H1 (cell line): ENCODE measurements around the gene CPPED1. TPM values are rescaled to one million over a fixed set of nuclear protein-coding genes. Genes with fewer than 3 reads are reported as not detected.

Experiments
- CTCF ChIA-PET: fragments of 300-600 bp; sonication (Branson Sonifier 250); formaldehyde crosslinking; loops from one replicate; lab custom pipeline; 2021; ENCODE audit not compliant: partially characterized antibody; lab: Charles Lee
- POLR2A ChIA-PET: fragments of 300-600 bp; sonication (Branson Sonifier 250); formaldehyde crosslinking; loops from one replicate; lab custom pipeline; 2021; ENCODE audit warnings: inconsistent platforms; ENCODE audit not compliant: partially characterized antibody; lab: Charles Lee
- DNase-seq, 2 experiments: peaks; one replicate each; pipeline versions ENCODE4 v3.0.0 to v3.0.0-alpha.2; 2010 to 2022; ENCODE audit warnings: low spot score in 2 of 2, low read depth in 1 of 2, mixed read lengths in 1 of 2
- FAIRE-seq: peaks from 2 replicates; lab custom pipeline; 2011; peaks lifted over from hg19 to GRCh38; lab: Jason Lieb, UNC
- H2AFZ ChIP-seq: 2 replicates; pipeline ENCODE4 v1.8.1; 2012; ENCODE audit warnings: low read length, inconsistent platforms
- H2AK5ac ChIP-seq: 2 replicates; pipeline ENCODE4 v1.6.1; 2013; ENCODE audit warnings: low read depth, low read length
- H2BK120ac ChIP-seq: replicated peaks from 2 replicates; pipeline ENCODE3; 2013; ENCODE audit warnings: low read depth, low read length, inconsistent platforms
- H2BK12ac ChIP-seq: 2 replicates; pipeline ENCODE4 v1.6.1; 2013; ENCODE audit warnings: low read depth, low read length
- H2BK15ac ChIP-seq: 2 replicates; pipeline ENCODE4 v1.6.1; 2013; ENCODE audit warnings: low read length
- H2BK20ac ChIP-seq: 2 replicates; pipeline ENCODE4 v1.6.1; 2013; ENCODE audit warnings: low read length
- H2BK5ac ChIP-seq: 2 replicates; pipeline ENCODE4 v1.6.1; 2013; ENCODE audit warnings: low read depth, low read length
- H3K14ac ChIP-seq: 2 replicates; pipeline ENCODE4 v1.6.1; 2013; ENCODE audit warnings: inconsistent platforms; ENCODE audit not compliant: insufficient read length
- H3K18ac ChIP-seq: 2 replicates; pipeline ENCODE4 v1.6.1; 2013; ENCODE audit warnings: low read length; ENCODE audit errors: extremely low read depth
- H3K23ac ChIP-seq: 2 replicates; pipeline ENCODE4 v1.6.1; 2013; ENCODE audit warnings: inconsistent platforms; ENCODE audit not compliant: insufficient read length
- H3K23me2 ChIP-seq: 2 replicates; pipeline ENCODE4 v1.6.1; 2013; ENCODE audit warnings: low read depth, low read length
- H3K27ac ChIP-seq: 2 replicates; pipeline ENCODE4 v1.6.1; 2011; ENCODE audit warnings: low read depth, low read length, inconsistent platforms
- H3K27me3 ChIP-seq, 4 experiments: replicated peaks in 1 of 4; 1 replicate in 1 of 4; 2 replicates in 3 of 4; pipeline versions ENCODE4 v1.6.1 to v1.8.1; 2011 to 2013; ENCODE audit warnings: low read length in 3 of 4, mild to moderate bottlenecking in 3 of 4, inconsistent platforms in 2 of 4, mixed read lengths in 2 of 4, moderate library complexity in 1 of 4; ENCODE audit not compliant: control insufficient read depth in 3 of 4, insufficient read depth in 3 of 4; ENCODE audit errors: extremely low read depth in 1 of 4
- H3K36me3 ChIP-seq, 4 experiments: 2 replicates each; pipeline versions ENCODE4 v1.6.1 to v1.8.1; 2011 to 2013; ENCODE audit warnings: mild to moderate bottlenecking in 4 of 4, low read length in 3 of 4, moderate library complexity in 2 of 4, control low read depth in 1 of 4, inconsistent platforms in 1 of 4; ENCODE audit not compliant: insufficient read depth in 4 of 4, control insufficient read depth in 2 of 4
- H3K4ac ChIP-seq: replicated peaks from 2 replicates; pipeline ENCODE3; 2013; ENCODE audit warnings: low read length, low read depth, mixed read lengths, inconsistent platforms; ENCODE audit not compliant: insufficient read length
- H3K4me1 ChIP-seq, 4 experiments: replicated peaks in 1 of 4; 1 replicate in 1 of 4; 2 replicates in 3 of 4; pipeline versions ENCODE4 v1.6.1 to v1.8.1; 2011 to 2013; ENCODE audit warnings: low read length in 3 of 4, inconsistent platforms in 2 of 4, mixed read lengths in 1 of 4; ENCODE audit not compliant: insufficient read depth in 4 of 4, control insufficient read depth in 3 of 4
- H3K4me2 ChIP-seq, 2 experiments: 2 replicates each; pipeline versions ENCODE4 v1.6.1 to v1.8.1; 2011 to 2013; ENCODE audit warnings: low read depth in 2 of 2, low read length in 2 of 2, control low read depth in 1 of 2, inconsistent platforms in 1 of 2, mild to moderate bottlenecking in 1 of 2; ENCODE audit not compliant: insufficient read depth in 1 of 2
- H3K4me3 ChIP-seq, 4 experiments: fragments of 200-600, 300-600 bp in 1 of 4; sonication (generic), shearing (Covaris generic), sonication (Bioruptor Twin) in 1 of 4; 2 replicates each; pipeline versions ENCODE4 v1.5.1 to v1.8.1; 2011 to 2016; ENCODE audit warnings: low read length in 4 of 4, low read depth in 3 of 4, control low read depth in 2 of 4, inconsistent platforms in 2 of 4, mild to moderate bottlenecking in 2 of 4, mixed read lengths in 1 of 4, moderate library complexity in 1 of 4; ENCODE audit not compliant: insufficient read depth in 2 of 4; ENCODE audit errors: extremely low read depth in 1 of 4
- H3K56ac ChIP-seq: replicated peaks from 2 replicates; pipeline ENCODE3; 2013; ENCODE audit warnings: low read depth, mild to moderate bottlenecking, mixed read lengths, low read length, inconsistent platforms; ENCODE audit not compliant: insufficient read length
- H3K79me1 ChIP-seq: 2 replicates; pipeline ENCODE4 v1.6.1; 2013; ENCODE audit warnings: low read depth, low read length, control low read depth
- H3K79me2 ChIP-seq, 2 experiments: 2 replicates each; pipeline versions ENCODE4 v1.6.1 to v1.8.1; 2012 to 2013; ENCODE audit warnings: low read length in 2 of 2, mild to moderate bottlenecking in 2 of 2, inconsistent platforms in 1 of 2; ENCODE audit not compliant: insufficient read depth in 2 of 2, control insufficient read depth in 1 of 2
- H3K9ac ChIP-seq, 4 experiments: replicated peaks in 1 of 4; 1 replicate in 1 of 4; 2 replicates in 3 of 4; pipeline versions ENCODE4 v1.6.1 to v1.8.1; 2011 to 2013; ENCODE audit warnings: low read depth in 3 of 4, low read length in 3 of 4, control low read depth in 2 of 4, mild to moderate bottlenecking in 2 of 4, moderate library complexity in 2 of 4, inconsistent platforms in 1 of 4; ENCODE audit errors: extremely low read depth in 1 of 4
- H3K9me3 ChIP-seq, 2 experiments: 2 replicates each; pipeline versions ENCODE4 v1.6.1 to v1.8.1; 2012 to 2013; ENCODE audit warnings: mild to moderate bottlenecking in 2 of 2, moderate library complexity in 2 of 2, control low read depth in 1 of 2, inconsistent platforms in 1 of 2, low read depth in 1 of 2, low read length in 1 of 2, mixed read lengths in 1 of 2; ENCODE audit not compliant: insufficient read depth in 2 of 2
- H4K20me1 ChIP-seq, 2 experiments: replicated peaks in 1 of 2; 2 replicates each; pipeline versions ENCODE3 to v1.8.1; 2011 to 2013; ENCODE audit warnings: inconsistent platforms in 2 of 2, low read length in 2 of 2, mild to moderate bottlenecking in 1 of 2; ENCODE audit not compliant: insufficient read depth in 2 of 2, control insufficient read depth in 1 of 2
- H4K5ac ChIP-seq: 2 replicates; pipeline ENCODE4 v1.6.1; 2013; ENCODE audit warnings: low read length, low read depth, mixed read lengths, inconsistent platforms; ENCODE audit not compliant: insufficient read length
- H4K8ac ChIP-seq: 2 replicates; pipeline ENCODE4 v1.8.0; 2013; ENCODE audit warnings: mild to moderate bottlenecking, moderate library complexity, low read length, inconsistent platforms; ENCODE audit not compliant: insufficient read depth; ENCODE audit errors: extremely low read depth
- H4K91ac ChIP-seq: replicated peaks from 2 replicates; pipeline ENCODE3; 2013; ENCODE audit warnings: low read length, mixed read lengths, inconsistent platforms; ENCODE audit not compliant: insufficient read length
- EP300 ChIP-seq, 2 experiments: IDR thresholded peaks; 1 replicate in 1 of 2; 2 replicates in 1 of 2; pipeline ENCODE4 v1.6.1; 2011 to 2012; ENCODE audit warnings: low read depth in 2 of 2, low read length in 2 of 2, mild to moderate bottlenecking in 2 of 2, borderline replicate concordance in 1 of 2, inconsistent platforms in 1 of 2, moderate library complexity in 1 of 2
- MAFK ChIP-seq: IDR thresholded peaks from 2 replicates; pipeline ENCODE4 v1.6.1; 2012; ENCODE audit warnings: low read depth, mild to moderate bottlenecking, improper control_type of control experiment, low read length
- WGBS, 2 experiments: shearing (Covaris generic) in 1 of 2; methylation state at CpG; one replicate each; pipeline versions ENCODE4 v1.1.6 to v1.1.7; 2013 to 2015; ENCODE audit warnings: low lambda C conversion rate in 2 of 2, mixed read lengths in 2 of 2, inconsistent platforms in 1 of 2, low coverage in 1 of 2, missing lambda C conversion rate in 1 of 2; ENCODE audit not compliant: insufficient replicate concordance in 2 of 2, insufficient coverage in 1 of 2, insufficient read length in 1 of 2; ENCODE audit errors: extremely low coverage in 1 of 2, missing lambda C conversion rate in 1 of 2; 5-methylcytosine and 5-hydroxymethylcytosine counted together
- polyA plus RNA-seq, 7 experiments: library from polyadenylated mRNA; depleted of rRNA in 3 of 7; stranded (reverse) in 5 of 7; unstranded in 2 of 7; fragments of >200 nt in 5 of 7; fragments of 200-250 nt in 2 of 7; gene quantifications; 1 replicate in 5 of 7; 2 replicates in 1 of 7; 4 replicates in 1 of 7; pipeline versions ENCODE4 v1.2.1 to v1.2.3, GENCODE V29; 2011 to 2013; ENCODE audit warnings: missing spikeins in 2 of 7, mixed read lengths in 2 of 7
- total RNA-seq: library from RNA; stranded (reverse); fragmentation: NEBNext Ultra II Directional; extraction: Animal tissue kit (Norgen Biotek cat#: 25700); gene quantifications from 2 replicates; pipeline ENCODE4 v1.2.1, GENCODE V29; 2021

Gene CPPED1
- total and polyA plus RNA-seq, 2 of the 8 experiments (the other 6 are each of a cell fraction or from before 2014, with no cell fraction given), result 3.5 to 11.2 TPM

DNA sequence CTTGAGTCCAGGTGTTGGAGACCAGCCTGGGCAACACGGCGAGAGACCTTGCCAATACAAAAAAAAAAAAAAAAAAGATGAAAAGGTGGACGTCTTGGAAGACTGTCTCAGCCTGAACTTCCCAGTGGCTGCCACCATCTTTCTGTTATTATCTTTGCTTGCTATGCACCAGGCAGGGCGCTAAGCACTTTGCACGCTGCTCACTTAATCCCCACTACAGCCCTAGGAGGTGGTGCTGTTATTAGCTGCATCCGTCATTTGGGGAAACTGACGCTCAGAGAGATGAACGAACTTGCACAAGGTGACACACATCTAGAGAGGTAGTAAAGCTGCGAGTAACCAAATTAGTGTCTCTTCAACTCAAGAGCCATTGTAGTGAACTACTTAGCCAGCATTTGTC lies 708 bp upstream of the CPPED1 start:
- Histone ChIP-seq H3K79me2 (no peaks in the 10 kb centered on the region), H3K23ac (no peak overlapping the region), H3K4me2 (peak overlapping the region in 1 of 2 experiments; percentile 62; a peak in 2 of 4 replicates), H2BK5ac (no peak overlapping the region), H3K23me2 (peaks cover 5% of the 10 kb centered on the region), H4K20me1 (no peaks in the 10 kb centered on the region), H3K9me3 (no peaks in the 10 kb centered on the region), H3K36me3 (no peaks in the 10 kb centered on the region), H2BK20ac (no peak overlapping the region), H2AK5ac (0 out of 2 replicates have a peak overlapping the region, but pooled peaks have one; percentile 53), H3K27ac (no peak overlapping the region), H2BK12ac (no peak overlapping the region), H3K27me3 (no peaks in the 10 kb centered on the region), H4K5ac (no peak overlapping the region), H3K4ac (no peak overlapping the region), H2BK15ac (0 out of 2 replicates have a peak overlapping the region, but pooled peaks have one; percentile 46), H3K9ac (no peak overlapping the region), H4K91ac (peak overlapping the region; percentile 40), H3K56ac (no peak overlapping the region), H3K79me1 (no peaks in the 10 kb centered on the region; the same call in 1 of the 2 replicates), H2AFZ (no peak overlapping the region), H3K4me1 (peaks cover 0 to 3% (median 2%) of the 10 kb centered on the region in 4 experiments; a peak in 2 of 7 replicates), H3K14ac (no peak overlapping the region), H2BK120ac (no peak overlapping the region), H4K8ac (no peak overlapping the region), H3K18ac (no peak overlapping the region), H3K4me3 (peak overlapping the region in 1 of 4 experiments; percentile 78; a peak in 1 of 8 replicates)
- TF ChIP-seq MAFK (no peak), EP300 (IDR thresholded peaks at IDR 0.05; ENCODE audit: borderline replicate concordance in 1 of 2, low read depth in 2 of 2, low read length in 2 of 2) (no peak)
- DNase-seq (no peak), FAIRE-seq (no peak)
- ChIA-PET POLR2A (interaction anchor here (2.3 kb wide), 1 partner anchor 11 kb away, joined by 8 read pairs; no protein-coding TSS in a partner anchor), CTCF (interaction anchor here (1.0 kb wide), 1 partner anchor 14 kb away, joined by 3 read pairs; no protein-coding TSS in a partner anchor)
- WGBS, 2 experiments, result 85% methylated on average over 7 of the region's 9 CpGs; no CpG with 5 or more reads in 1 of the 2 experiments
